Measurements from ENCODE around the gene LGMN.

LGMN gene

DNA sequence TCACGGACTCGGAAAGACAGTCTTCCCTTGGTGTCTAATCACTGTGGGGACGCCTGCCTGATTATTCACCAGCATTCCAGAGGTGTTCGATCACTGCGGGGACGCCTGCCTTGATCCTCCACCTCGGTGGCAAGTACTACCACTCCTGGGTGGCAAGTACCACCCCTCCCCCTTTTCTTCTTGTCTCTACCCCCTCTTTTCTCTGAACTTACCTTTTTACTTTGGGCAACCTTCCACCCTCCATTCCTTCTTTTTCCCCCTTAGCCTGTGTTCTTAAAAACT lies 12.0 kb upstream of the LGMN start:
- Histone ChIP-seq H3K4me3 (ENCODE audit: low read depth in 1 of 2, low read length in 2 of 2) (no peak overlapping the region), H3K9me3 (ENCODE audit: insufficient read depth, low read length, severe bottlenecking) (no peaks in the 10 kb centered on the region), H4K20me1 (ENCODE audit: insufficient read depth, low read length) (no peaks in the 10 kb centered on the region), H3K79me2 (ENCODE audit: insufficient read depth, low read length) (no peaks in the 10 kb centered on the region), H2AFZ (ENCODE audit: low read depth, low read length) (peak overlapping the region; percentile 29; the same call in 1 of the 2 replicates), H3K27ac (ENCODE audit: low read length) (peak overlapping the region; percentile 62; the same call in 1 of the 2 replicates), H3K36me3 (ENCODE audit: insufficient read depth, low read length) (no peaks in the 10 kb centered on the region), H3K27me3 (ENCODE audit: insufficient read depth, low read length, poor library complexity) (no peaks in the 10 kb centered on the region), H3K9ac (ENCODE audit: low read depth, low read length) (no peak overlapping the region), H3K4me1 (ENCODE audit: insufficient read depth, low read length) (peaks cover 38% of the 10 kb centered on the region), H3K4me2 (ENCODE audit: insufficient read depth, low read length) (peak overlapping the region; percentile 41; the same call in 1 of the 2 replicates)
- DNase-seq: no peak
- no peak for TF ChIP-seq CTCF (IDR thresholded peaks at IDR 0.05; ENCODE audit: borderline replicate concordance, extremely low read depth, low read length, poor library complexity, severe bottlenecking)
- TF ChIP-seq EZH2 (IDR thresholded peaks at IDR 0.05; ENCODE audit: borderline replicate concordance, low read depth, low read length, severe bottlenecking): no peak
- ATAC-seq (ENCODE audit: insufficient read depth, low read depth): no peak

- Histone ChIP-seq H3K79me2 (ENCODE audit: insufficient read depth, low read length) (no peaks in the 10 kb centered on the region), H3K4me2 (ENCODE audit: insufficient read depth, low read length) (peak overlapping the region; percentile 41), H3K4me1 (ENCODE audit: insufficient read depth, low read length) (peaks cover 38% of the 10 kb centered on the region), H3K9me3 (ENCODE audit: insufficient read depth, low read length, severe bottlenecking) (no peaks in the 10 kb centered on the region), H4K20me1 (ENCODE audit: insufficient read depth, low read length) (no peaks in the 10 kb centered on the region), H3K36me3 (ENCODE audit: insufficient read depth, low read length) (no peaks in the 10 kb centered on the region), H2AFZ (ENCODE audit: low read depth, low read length) (peak overlapping the region; percentile 29; the same call in 1 of the 2 replicates), H3K9ac (ENCODE audit: low read depth, low read length) (no peak overlapping the region), H3K4me3 (ENCODE audit: low read depth in 1 of 2, low read length in 2 of 2) (no peak overlapping the region), H3K27ac (ENCODE audit: low read length) (peak overlapping the region; percentile 62; the same call in 1 of the 2 replicates), H3K27me3 (ENCODE audit: insufficient read depth, low read length, poor library complexity) (no peaks in the 10 kb centered on the region)
- TF ChIP-seq CTCF (IDR thresholded peaks at IDR 0.05; ENCODE audit: borderline replicate concordance, extremely low read depth, low read length, poor library complexity, severe bottlenecking) (no peak), EZH2 (IDR thresholded peaks at IDR 0.05; ENCODE audit: borderline replicate concordance, low read depth, low read length, severe bottlenecking) (no peak)
- ATAC-seq (ENCODE audit: insufficient read depth, low read depth) (peak; percentile 33; the same call in 1 of the 3 replicates), DNase-seq (no peak)
Measured at GRCh38 chr14:92759679-92760523, 11.5 kb upstream of the LGMN start.

- peak; percentile 57 for DNase-seq
- no peak for TF ChIP-seq EZH2 (IDR thresholded peaks at IDR 0.05; ENCODE audit: borderline replicate concordance, low read depth, low read length, severe bottlenecking)
- no peak for TF ChIP-seq CTCF (IDR thresholded peaks at IDR 0.05; ENCODE audit: borderline replicate concordance, extremely low read depth, low read length, poor library complexity, severe bottlenecking)
- no peak overlapping the region for H3K4me3 ChIP-seq (ENCODE audit: low read depth in 1 of 2, low read length in 2 of 2)
- H3K36me3 ChIP-seq (ENCODE audit: insufficient read depth, low read length): no peaks in the 10 kb centered on the region
- no peaks in the 10 kb centered on the region for H3K27me3 ChIP-seq (ENCODE audit: insufficient read depth, low read length, poor library complexity)
- no peaks in the 10 kb centered on the region for H4K20me1 ChIP-seq (ENCODE audit: insufficient read depth, low read length)
- H3K4me2 ChIP-seq (ENCODE audit: insufficient read depth, low read length): no peak overlapping the region
- H3K27ac ChIP-seq (ENCODE audit: low read length): peak overlapping the region; percentile 62; the same call in 1 of the 2 replicates
- peak overlapping the region; percentile 30; the same call in 1 of the 2 replicates for H2AFZ ChIP-seq (ENCODE audit: low read depth, low read length)
- H3K9ac ChIP-seq (ENCODE audit: low read depth, low read length): no peak overlapping the region
- H3K79me2 ChIP-seq (ENCODE audit: insufficient read depth, low read length): no peaks in the 10 kb centered on the region
- H3K4me1 ChIP-seq (ENCODE audit: insufficient read depth, low read length): peaks cover 38% of the 10 kb centered on the region
- peak; percentile 87 for ATAC-seq (ENCODE audit: insufficient read depth, low read depth)
- no peaks in the 10 kb centered on the region for H3K9me3 ChIP-seq (ENCODE audit: insufficient read depth, low read length, severe bottlenecking)
Measured at GRCh38 chr14:92759300-92759678, 10.9 kb upstream of the LGMN start.

Data from DND-41 (cell line).